ENCODE measurements around the gene C15orf61. TPM values are rescaled to one million over a fixed set of nuclear protein-coding genes. Genes with fewer than 3 reads are reported as not detected.

Gene C15orf61
- total and polyA plus RNA-seq, 4 donors: 1.4 to 5.6 (median 2.5) TPM

GRCh38 chr15:67575039-67575502 lies 54.1 kb downstream of the C15orf61 start:
- no peaks in the 10 kb centered on the region for H3K27me3 ChIP-seq (ENCODE audit: control insufficient read depth in 4 of 4, insufficient read depth in 4 of 4, low read length in 3 of 4)
- H3K4me3 ChIP-seq (ENCODE audit: low read depth in 1 of 3, low read length in 3 of 3): no peak overlapping the region
- peaks cover 1 to 4% (median 2%) of the 10 kb centered on the region in 4 donors for H3K4me1 ChIP-seq (ENCODE audit: control insufficient read depth in 4 of 4, insufficient read depth in 4 of 4, low read length in 3 of 4)
- no peak overlapping the region for H3K9ac ChIP-seq (ENCODE audit: low read depth in 1 of 2, low read length in 2 of 2)
- peak; percentile 40 for DNase-seq (ENCODE audit: low spot score)
- no peaks in the 10 kb centered on the region for H3K9me3 ChIP-seq (ENCODE audit: control insufficient read depth in 4 of 4, low read length in 3 of 4)
- 87% methylated on average over 4 of the region's 4 CpGs for WGBS
- H3K36me3 ChIP-seq (ENCODE audit: control insufficient read depth in 4 of 4, insufficient read depth in 3 of 4, low read depth in 1 of 4, low read length in 3 of 4): peaks cover 0 to 2% (median 0%) of the 10 kb centered on the region in 4 donors
- H3K27ac ChIP-seq (ENCODE audit: low read depth in 1 of 2, low read length in 2 of 2): no peak overlapping the region
- TF ChIP-seq RAD21 (IDR thresholded peaks at IDR 0.05): no peak

GRCh38 chr15:67578020-67578600 lies 57.2 kb downstream of the C15orf61 start:
- Histone ChIP-seq H3K36me3 (ENCODE audit: control insufficient read depth in 4 of 4, insufficient read depth in 3 of 4, low read depth in 1 of 4, low read length in 3 of 4) (peaks cover 0 to 2% (median 0%) of the 10 kb centered on the region in 4 donors), H3K27me3 (ENCODE audit: control insufficient read depth in 4 of 4, insufficient read depth in 4 of 4, low read length in 3 of 4) (no peaks in the 10 kb centered on the region), H3K9ac (ENCODE audit: low read depth in 1 of 2, low read length in 2 of 2) (no peak overlapping the region), H3K27ac (ENCODE audit: low read depth in 1 of 2, low read length in 2 of 2) (no peak overlapping the region), H3K4me3 (ENCODE audit: low read depth in 1 of 3, low read length in 3 of 3) (no peak overlapping the region), H3K9me3 (ENCODE audit: control insufficient read depth in 4 of 4, low read length in 3 of 4) (no peaks in the 10 kb centered on the region), H3K4me1 (ENCODE audit: control insufficient read depth in 4 of 4, insufficient read depth in 4 of 4, low read length in 3 of 4) (peaks cover 1 to 4% (median 2%) of the 10 kb centered on the region in 4 donors)
- DNase-seq (ENCODE audit: low spot score): no peak
- WGBS: 97% methylated on average over 4 of the region's 4 CpGs
- TF ChIP-seq RAD21 (IDR thresholded peaks at IDR 0.05): no peak
- no peak for TF ChIP-seq NR2F2 (IDR thresholded peaks at IDR 0.05)
- no peak for TF ChIP-seq JUND (IDR thresholded peaks at IDR 0.05)
- no peak for TF ChIP-seq HNF4A (conservative IDR thresholded peaks at IDR 0.05)
- no peak for TF ChIP-seq TAF1 (conservative IDR thresholded peaks at IDR 0.05)
- no peak for TF ChIP-seq ZBTB33 (IDR thresholded peaks at IDR 0.05)
- no peak for TF ChIP-seq SP1 (IDR thresholded peaks at IDR 0.05)
- no peak for TF ChIP-seq GABPA (IDR thresholded peaks at IDR 0.05 in 1 of 2, conservative IDR thresholded peaks at IDR 0.05 in 1 of 2)
- no peak for TF ChIP-seq RXRA (IDR thresholded peaks at IDR 0.05)
- TF ChIP-seq EGR1 (IDR thresholded peaks at IDR 0.05; ENCODE audit: low read depth in 2 of 2): no peak
- no peak for TF ChIP-seq FOXA1 (IDR thresholded peaks at IDR 0.05)
- no peak for TF ChIP-seq HNF4G (IDR thresholded peaks at IDR 0.05)
- no peak for TF ChIP-seq REST (IDR thresholded peaks at IDR 0.05)
- no peak for TF ChIP-seq MAX (IDR thresholded peaks at IDR 0.05)
- TF ChIP-seq CTCF (IDR thresholded peaks at IDR 0.05; ENCODE audit: low read depth, low read length, missing input control): no peak
